Neuronal stem cell (in vitro differentiated cells): Measurements from ENCODE around the gene JAKMIP1.

Experiments
- DNase-seq: peaks from one replicate; pipeline ENCODE4 v3.0.0-alpha.2; 2013; ENCODE audit warnings: low spot score
- H2AFZ ChIP-seq: one replicate; pipeline ENCODE4 v1.6.1; 2013; ENCODE audit warnings: mild to moderate bottlenecking, low read length, inconsistent platforms
- H2AK5ac ChIP-seq: 2 replicates; pipeline ENCODE4 v1.6.1; 2013; ENCODE audit warnings: low read depth, mild to moderate bottlenecking, inconsistent platforms, low read length, moderate library complexity, mixed read lengths
- H2BK120ac ChIP-seq: 2 replicates; pipeline ENCODE4 v1.6.1; 2013; ENCODE audit warnings: low read depth, mild to moderate bottlenecking, inconsistent platforms, low read length, moderate library complexity, mixed read lengths
- H2BK12ac ChIP-seq: one replicate; pipeline ENCODE4 v1.6.1; 2013; ENCODE audit warnings: low read length, inconsistent platforms
- H2BK15ac ChIP-seq: 2 replicates; pipeline ENCODE4 v1.6.1; 2013; ENCODE audit warnings: mild to moderate bottlenecking, low read length, inconsistent platforms, mixed read lengths
- H2BK5ac ChIP-seq: one replicate; pipeline ENCODE4 v1.6.1; 2013; ENCODE audit warnings: inconsistent platforms, mild to moderate bottlenecking, low read length, moderate library complexity
- H3K14ac ChIP-seq: one replicate; pipeline ENCODE4 v1.6.1; 2013; ENCODE audit warnings: low read length, inconsistent platforms
- H3K18ac ChIP-seq: 2 replicates; pipeline ENCODE4 v1.6.1; 2013; ENCODE audit warnings: low read length, inconsistent platforms
- H3K23ac ChIP-seq: 2 replicates; pipeline ENCODE4 v1.6.1; 2013; ENCODE audit warnings: low read depth, mild to moderate bottlenecking, mixed read lengths, low read length, inconsistent platforms; ENCODE audit not compliant: poor library complexity
- H3K27ac ChIP-seq: replicated peaks from 3 replicates; pipeline ENCODE4 v1.5.1; 2013; ENCODE audit warnings: low read length, inconsistent platforms
- H3K27me3 ChIP-seq, 3 experiments: 2 replicates each; pipeline ENCODE4 v1.6.1; 2013; ENCODE audit warnings: low read length in 3 of 3, mild to moderate bottlenecking in 2 of 3, inconsistent platforms in 1 of 3, low read depth in 1 of 3, mixed read lengths in 1 of 3, moderate library complexity in 1 of 3; ENCODE audit not compliant: control insufficient read depth in 3 of 3, insufficient read depth in 3 of 3
- H3K36me3 ChIP-seq, 2 donors: replicated peaks in 1 of 2; 2 replicates each; pipeline ENCODE4 v1.6.1; 2013; ENCODE audit warnings: low read length in 2 of 2; ENCODE audit not compliant: control insufficient read depth in 2 of 2, insufficient read depth in 2 of 2
- H3K4ac ChIP-seq: 2 replicates; pipeline ENCODE4 v1.6.1; 2013; ENCODE audit warnings: inconsistent platforms, mild to moderate bottlenecking, low read length, moderate library complexity
- H3K4me1 ChIP-seq, 2 donors: 1 replicate in 1 of 2; 2 replicates in 1 of 2; pipeline ENCODE4 v1.6.1; 2013; ENCODE audit warnings: low read length in 2 of 2, low read depth in 1 of 2; ENCODE audit not compliant: control insufficient read depth in 2 of 2, insufficient read depth in 1 of 2
- H3K4me2 ChIP-seq: one replicate; pipeline ENCODE4 v1.6.1; 2013; ENCODE audit warnings: mild to moderate bottlenecking, low read length, inconsistent platforms; ENCODE audit not compliant: insufficient read depth, poor library complexity, severe bottlenecking
- H3K4me3 ChIP-seq, 2 donors: 2 replicates each; pipeline ENCODE4 v1.5.1; 2013; ENCODE audit warnings: low read length in 2 of 2, mild to moderate bottlenecking in 2 of 2, inconsistent platforms in 1 of 2, moderate library complexity in 1 of 2
- H3K79me1 ChIP-seq: one replicate; pipeline ENCODE4 v1.6.1; 2013; ENCODE audit warnings: low read depth, mild to moderate bottlenecking, inconsistent platforms, low read length, moderate library complexity
- H3K9ac ChIP-seq: one replicate; pipeline ENCODE4 v1.6.1; 2013; ENCODE audit warnings: mild to moderate bottlenecking, low read depth, low read length, inconsistent platforms; ENCODE audit not compliant: poor library complexity
- H3K9me3 ChIP-seq, 2 donors: replicated peaks in 1 of 2; 2 replicates each; pipeline versions ENCODE3 to v1.6.1; 2013; ENCODE audit warnings: low read length in 2 of 2, mild to moderate bottlenecking in 2 of 2, inconsistent platforms in 1 of 2, low read depth in 1 of 2, mixed read lengths in 1 of 2, moderate library complexity in 1 of 2; ENCODE audit not compliant: control insufficient read depth in 2 of 2, insufficient read depth in 1 of 2
- H4K8ac ChIP-seq: one replicate; pipeline ENCODE4 v1.6.1; 2013; ENCODE audit warnings: low read depth, mild to moderate bottlenecking, inconsistent platforms, low read length, moderate library complexity
- H4K91ac ChIP-seq: one replicate; pipeline ENCODE4 v1.6.1; 2013; ENCODE audit warnings: low read length, low read depth, mild to moderate bottlenecking, inconsistent platforms; ENCODE audit not compliant: poor library complexity
- WGBS, 2 donors: extraction: QIAGEN DNeasy Blood & Tissue Kit; methylation state at CpG; one replicate each; pipeline ENCODE4 v1.1.7; 2013; ENCODE audit warnings: missing lambda C conversion rate in 2 of 2, mixed read lengths in 1 of 2; ENCODE audit not compliant: insufficient read length in 2 of 2, insufficient replicate concordance in 1 of 2; ENCODE audit errors: extremely low coverage in 2 of 2; 5-methylcytosine and 5-hydroxymethylcytosine counted together

JAKMIP1 gene

GRCh38 chr4:6161921-6162464, 38.4 kb downstream of the JAKMIP1 start:
- Histone ChIP-seq H3K79me1 (no peaks in the 10 kb centered on the region), H2AK5ac (no peak overlapping the region), H2BK12ac (no peak overlapping the region), H3K23ac (no peak overlapping the region), H3K4ac (no peak overlapping the region), H3K27ac (no peak overlapping the region), H3K4me1 (no peaks in the 10 kb centered on the region), H3K4me3 (no peak overlapping the region), H4K91ac (no peak overlapping the region), H3K9me3 (peaks cover 0 to 5% of the 10 kb centered on the region in 2 donors), H2AFZ (no peak overlapping the region), H2BK15ac (no peak overlapping the region), H3K4me2 (no peak overlapping the region), H2BK120ac (no peak overlapping the region), H3K36me3 (no peaks in the 10 kb centered on the region), H3K14ac (peak overlapping the region; percentile 10), H2BK5ac (no peak overlapping the region), H4K8ac (no peak overlapping the region), H3K18ac (no peak overlapping the region), H3K9ac (no peak overlapping the region), H3K27me3 (no peaks in the 10 kb centered on the region)
- WGBS, 2 donors, result no CpG with 5 or more reads among the region's 10 CpGs
- DNase-seq, result no peak

GRCh38 chr4:6160536-6160935, 39.8 kb downstream of the JAKMIP1 start:
- Histone ChIP-seq H3K4me1 (no peaks in the 10 kb centered on the region), H3K4me3 (no peak overlapping the region), H2AFZ (no peak overlapping the region), H2BK120ac (no peak overlapping the region), H4K91ac (no peak overlapping the region), H4K8ac (no peak overlapping the region), H3K27me3 (peaks cover 0 to 9% (median 0%) of the 10 kb centered on the region in 3 experiments), H3K14ac (no peak overlapping the region), H3K27ac (no peak overlapping the region), H2BK12ac (no peak overlapping the region), H3K9me3 (peaks cover 0 to 5% of the 10 kb centered on the region in 2 donors), H2BK15ac (no peak overlapping the region), H2AK5ac (no peak overlapping the region), H3K4me2 (no peak overlapping the region), H2BK5ac (no peak overlapping the region), H3K23ac (peak overlapping the region; percentile 13), H3K36me3 (no peaks in the 10 kb centered on the region), H3K9ac (no peak overlapping the region), H3K18ac (no peak overlapping the region), H3K4ac (no peak overlapping the region), H3K79me1 (no peaks in the 10 kb centered on the region)
- DNase-seq, result no peak
- WGBS, 2 donors, result no CpG with 5 or more reads among the region's 12 CpGs

DNA sequence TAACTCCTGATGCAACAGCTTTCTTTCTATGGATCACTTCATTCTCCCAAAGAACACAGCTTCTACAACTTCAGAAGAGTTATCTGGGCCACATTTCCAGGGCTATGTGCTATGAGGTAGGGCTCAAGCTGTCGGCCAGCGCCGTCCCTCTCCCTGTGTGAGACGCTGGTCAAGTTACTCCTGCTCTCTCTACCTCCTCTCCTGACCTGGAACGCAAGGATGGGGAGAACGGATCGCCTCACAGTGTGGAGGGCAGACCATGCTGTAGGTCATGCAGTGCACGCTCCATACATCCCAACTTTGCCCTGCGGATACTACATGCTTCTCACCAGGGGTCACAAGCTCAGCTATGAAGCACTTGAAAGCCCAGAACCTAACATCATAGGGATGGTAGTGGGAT, 42.4 kb downstream of the JAKMIP1 start:
- Histone ChIP-seq H2AK5ac (no peak overlapping the region), H2BK120ac (no peak overlapping the region), H4K91ac (no peak overlapping the region), H3K23ac (no peak overlapping the region), H3K36me3 (no peaks in the 10 kb centered on the region), H3K4me3 (peak overlapping the region in 1 of 2 donors; percentile 51), H3K4ac (no peak overlapping the region), H3K27me3 (peaks cover 0 to 29% (median 0%) of the 10 kb centered on the region in 3 experiments), H2AFZ (no peak overlapping the region), H2BK5ac (no peak overlapping the region), H3K9me3 (peaks cover 0 to 2% of the 10 kb centered on the region in 2 donors), H3K18ac (peak overlapping the region; percentile 0), H3K4me2 (no peak overlapping the region), H2BK15ac (no peak overlapping the region), H3K27ac (no peak overlapping the region), H3K14ac (no peak overlapping the region), H3K4me1 (peaks cover 0 to 8% of the 10 kb centered on the region in 2 donors), H2BK12ac (no peak overlapping the region), H3K79me1 (no peaks in the 10 kb centered on the region), H3K9ac (no peak overlapping the region), H4K8ac (no peak overlapping the region)
- no CpG with 5 or more reads among the region's 9 CpGs for WGBS, 2 donors
- no peak for DNase-seq

- H3K4ac ChIP-seq, result no peak overlapping the region
- no peak overlapping the region for H2BK12ac ChIP-seq
- no peak overlapping the region for H4K91ac ChIP-seq
Measured at GRCh38 chr4:6155996-6156750, 44.2 kb downstream of the JAKMIP1 start.

More at GRCh38 chr4:6155996-6156750, 44.2 kb downstream of the JAKMIP1 start:
- no peak overlapping the region for H3K4me3 ChIP-seq
- WGBS, 2 donors, result no CpG with 5 or more reads among the region's 15 CpGs
- no peak overlapping the region for H3K23ac ChIP-seq
- no peak overlapping the region for H4K8ac ChIP-seq
- H3K9ac ChIP-seq, result no peak overlapping the region
- H3K4me1 ChIP-seq, result peaks cover 0 to 8% of the 10 kb centered on the region in 2 donors
- no peaks in the 10 kb centered on the region for H3K36me3 ChIP-seq
- no peak overlapping the region for H3K4me2 ChIP-seq
- H2BK5ac ChIP-seq, result no peak overlapping the region
- H3K27me3 ChIP-seq, result peaks cover 0 to 29% (median 0%) of the 10 kb centered on the region in 3 experiments
- H3K9me3 ChIP-seq, result peaks cover 0 to 1% of the 10 kb centered on the region in 2 donors
- no peak overlapping the region for H2AK5ac ChIP-seq
- H3K27ac ChIP-seq, result no peak overlapping the region
- no peak overlapping the region for H3K18ac ChIP-seq
- H3K79me1 ChIP-seq, result no peaks in the 10 kb centered on the region
- no peak overlapping the region for H2BK15ac ChIP-seq
- H2AFZ ChIP-seq, result no peak overlapping the region
- no peak for DNase-seq
- no peak overlapping the region for H2BK120ac ChIP-seq
- no peak overlapping the region for H3K14ac ChIP-seq
